WI38 (cell line): ENCODE results near the gene SFSWAP.

ENCODE experiments used
- H3K4me3 ChIP-seq: 2 replicates; pipeline ENCODE4 v1.5.1; 2011; ENCODE audit warnings: low read depth, mild to moderate bottlenecking, control low read depth, low read length
- CTCF ChIP-seq: IDR thresholded peaks from 2 replicates; pipeline ENCODE4 v1.5.1; 2012; ENCODE audit warnings: low read depth, mild to moderate bottlenecking, control low read depth, low read length

SFSWAP gene

DNA sequence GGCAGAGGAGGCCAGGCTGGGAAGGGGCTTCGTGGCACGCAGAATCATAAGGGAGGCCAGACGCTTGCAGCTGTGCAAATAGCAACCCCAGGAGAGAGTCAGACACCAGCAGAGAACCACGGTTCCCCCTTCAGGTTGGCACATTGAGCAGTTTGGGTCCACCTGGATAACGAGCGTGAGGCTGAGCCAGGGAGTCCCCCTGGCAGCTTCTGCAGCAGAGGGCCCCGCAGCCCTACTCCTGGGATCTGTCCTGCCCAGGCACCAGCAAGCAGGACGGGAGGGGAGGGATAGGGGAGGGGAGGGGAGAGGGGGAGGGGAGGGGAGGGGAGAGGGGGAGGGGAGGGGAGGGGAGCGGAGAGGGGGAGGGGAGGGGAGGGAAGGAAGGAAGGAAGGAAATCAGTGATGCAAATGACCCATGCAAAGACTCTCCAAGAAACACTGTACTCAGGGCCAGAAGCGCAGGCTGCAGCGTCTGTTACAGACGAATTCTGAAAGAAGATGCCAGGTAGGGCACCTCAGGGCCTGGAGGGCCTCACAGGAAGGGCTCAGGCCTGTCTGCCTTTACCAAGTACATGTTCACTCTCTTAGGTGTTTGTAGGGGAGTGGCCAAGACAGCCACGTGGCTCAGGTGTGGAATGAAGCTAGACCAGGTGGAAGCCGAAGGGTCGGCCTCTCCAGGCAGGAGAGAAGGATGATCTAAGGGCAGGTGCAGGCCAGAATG is 85.0 kb downstream of the SFSWAP start:
- no peak for TF ChIP-seq CTCF
- no peak overlapping the region for H3K4me3 ChIP-seq

DNA sequence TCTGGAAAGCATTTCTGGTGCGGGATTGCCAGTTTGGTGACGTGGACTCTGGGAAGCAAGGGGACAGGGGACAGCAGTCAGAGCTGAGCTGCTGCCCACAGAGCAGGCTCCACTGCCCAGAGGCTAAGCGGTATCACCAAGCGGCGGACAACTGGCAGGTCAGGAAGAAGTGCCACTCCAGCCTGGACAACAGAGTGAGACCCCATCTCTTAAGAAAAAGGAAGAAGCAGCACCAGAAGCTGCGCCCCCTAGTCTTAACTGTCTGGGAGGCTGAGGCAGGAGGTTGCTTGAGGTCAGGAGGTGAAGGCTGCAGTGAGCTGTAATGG is 85.5 kb downstream of the SFSWAP start:
- no peak overlapping the region for H3K4me3 ChIP-seq
- TF ChIP-seq CTCF, result no peak

DNA sequence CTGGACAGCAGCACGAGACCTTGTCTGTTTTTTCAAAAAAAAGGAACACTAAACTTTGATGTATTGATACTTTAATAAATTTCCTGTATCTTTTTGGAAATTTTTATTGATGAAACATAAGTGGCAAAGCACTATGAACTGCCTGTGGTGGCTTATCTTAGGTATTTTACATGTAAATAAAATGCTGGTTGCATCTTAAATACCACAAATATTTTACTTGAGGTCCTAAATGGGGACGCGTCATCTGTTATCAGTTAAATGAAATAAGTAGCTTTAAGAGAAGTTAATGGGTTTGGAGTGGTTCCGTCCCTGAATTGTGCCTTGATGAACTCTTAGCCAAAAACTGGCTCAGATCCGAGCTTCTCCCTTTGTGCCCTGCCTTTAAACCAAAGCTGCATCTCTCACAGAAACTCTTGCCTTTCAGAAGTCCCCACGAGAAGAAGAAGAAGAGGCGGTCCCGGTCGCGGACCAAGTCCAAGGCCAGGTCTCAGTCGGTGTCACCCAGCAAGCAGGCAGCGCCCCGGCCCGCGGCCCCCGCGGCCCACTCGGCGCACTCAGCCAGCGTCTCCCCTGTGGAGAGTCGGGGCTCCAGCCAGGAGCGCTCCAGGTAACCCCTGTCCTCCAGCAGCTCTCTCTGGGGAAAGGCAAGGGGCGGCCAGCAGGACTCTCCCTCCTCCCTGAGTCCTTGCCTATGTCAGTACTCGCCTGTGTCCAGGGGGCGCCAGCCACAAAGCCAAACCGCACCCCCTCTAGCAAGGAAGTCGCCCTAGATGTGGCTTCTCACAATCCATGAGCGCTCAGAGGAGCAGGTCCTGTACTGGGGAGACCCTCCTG is 86.1 kb downstream of the SFSWAP start:
- H3K4me3 ChIP-seq, result no peak overlapping the region
- no peak for TF ChIP-seq CTCF

DNA sequence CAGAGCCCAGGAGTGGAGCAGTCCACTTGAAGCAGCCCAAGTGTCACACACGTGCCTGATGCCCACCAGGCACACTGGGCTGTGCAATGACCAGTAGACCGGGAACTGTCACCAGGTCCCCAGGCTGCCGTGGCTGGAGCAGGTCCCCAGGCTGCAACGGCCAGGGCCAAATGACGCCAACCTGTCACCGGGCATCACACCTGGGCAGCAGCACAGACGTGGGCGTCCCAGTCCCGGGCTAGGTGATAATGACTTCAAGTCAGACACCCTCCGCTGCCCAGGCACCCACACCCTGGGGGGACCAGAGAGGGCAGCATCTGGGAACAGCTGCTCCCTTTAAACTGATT is 86.7 kb downstream of the SFSWAP start:
- TF ChIP-seq CTCF, result no peak
- no peak overlapping the region for H3K4me3 ChIP-seq

- no peak overlapping the region for H3K4me3 ChIP-seq
- TF ChIP-seq CTCF, result no peak
These were observed 88.3 kb downstream of the SFSWAP start for GRCh38 chr12:131799195-131799594.

GRCh38 chr12:131799828-131800593 is 89.1 kb downstream of the SFSWAP start:
- TF ChIP-seq CTCF, result no peak
- H3K4me3 ChIP-seq, result no peak overlapping the region
